ES-I3 (cell line): ENCODE results near the gene ZNF653.

Experiments
- H3K36me3 ChIP-seq: 2 replicates; pipeline ENCODE4 v1.6.1; 2013; ENCODE audit warnings: mild to moderate bottlenecking, low read length, control low read depth, moderate library complexity; ENCODE audit not compliant: insufficient read depth
- H3K4me1 ChIP-seq: 2 replicates; pipeline ENCODE4 v1.6.1; 2013; ENCODE audit warnings: mild to moderate bottlenecking, control low read depth, low read length; ENCODE audit not compliant: insufficient read depth
- H3K9ac ChIP-seq: 2 replicates; pipeline ENCODE4 v1.6.1; 2013; ENCODE audit warnings: low read depth, mild to moderate bottlenecking, low read length, moderate library complexity
- H3K9me3 ChIP-seq: 2 replicates; pipeline ENCODE4 v1.6.1; 2013; ENCODE audit warnings: mild to moderate bottlenecking, low read length, moderate library complexity; ENCODE audit not compliant: control insufficient read depth, insufficient read depth

The ZNF653 gene

GRCh38 chr19:11538232-11539036, 32.8 kb upstream of the ZNF653 start, which contains the start of gene CNN1:
TSS of gene CNN1 (plus strand) at chr19:11538851. CDS start at chr19:11538928, 77 bp downstream.
- Histone ChIP-seq H3K36me3 (no peaks in the 10 kb centered on the region), H3K9me3 (no peaks in the 10 kb centered on the region), H3K4me1 (0 out of 2 replicates have a peak, but pooled peaks cover 8% of the 10 kb centered on the region), H3K9ac (peak within 1 kb of the TSS; percentile 56)

GRCh38 chr19:11535792-11536595, 30.4 kb upstream of the ZNF653 start:
- Histone ChIP-seq H3K9me3 (no peaks in the 10 kb centered on the region), H3K9ac (peak overlapping the region; percentile 89), H3K36me3 (no peaks in the 10 kb centered on the region), H3K4me1 (0 out of 2 replicates have a peak, but pooled peaks cover 8% of the 10 kb centered on the region)

GRCh38 chr19:11534948-11535347, 29.3 kb upstream of the ZNF653 start:
- Histone ChIP-seq H3K9ac (no peak overlapping the region), H3K4me1 (0 out of 2 replicates have a peak, but pooled peaks cover 8% of the 10 kb centered on the region), H3K36me3 (no peaks in the 10 kb centered on the region), H3K9me3 (no peaks in the 10 kb centered on the region)

- no peak overlapping the region for H3K9ac ChIP-seq
Measured at GRCh38 chr19:11534538-11534937, 28.9 kb upstream of the ZNF653 start.

GRCh38 chr19:11530432-11530831, 24.8 kb upstream of the ZNF653 start:
- Histone ChIP-seq H3K4me1 (0 out of 2 replicates have a peak, but pooled peaks cover 1% of the 10 kb centered on the region), H3K36me3 (no peaks in the 10 kb centered on the region), H3K9me3 (no peaks in the 10 kb centered on the region), H3K9ac (no peak overlapping the region)

More at GRCh38 chr19:11534538-11534937, 28.9 kb upstream of the ZNF653 start:
- Histone ChIP-seq H3K9me3 (no peaks in the 10 kb centered on the region), H3K36me3 (no peaks in the 10 kb centered on the region), H3K4me1 (0 out of 2 replicates have a peak, but pooled peaks cover 8% of the 10 kb centered on the region)

GRCh38 chr19:11528551-11529341, 23.1 kb upstream of the ZNF653 start, which contains the start of gene ECSIT:
TSS of gene ECSIT (minus strand) at chr19:11529134. CDS start at chr19:11519170, 9,964 bp downstream.
- Histone ChIP-seq H3K36me3 (no peaks in the 10 kb centered on the region), H3K9ac (peak within 1 kb of the TSS; percentile 87), H3K9me3 (no peaks in the 10 kb centered on the region), H3K4me1 (no peaks in the 10 kb centered on the region)

- H3K36me3 ChIP-seq = no peaks in the 10 kb centered on the region
- no peak overlapping the region for H3K9ac ChIP-seq
- H3K9me3 ChIP-seq = no peaks in the 10 kb centered on the region
- H3K4me1 ChIP-seq = no peaks in the 10 kb centered on the region
Measured at GRCh38 chr19:11519138-11519537, 13.5 kb upstream of the ZNF653 start.

- no peaks in the 10 kb centered on the region for H3K4me1 ChIP-seq
- no peaks in the 10 kb centered on the region for H3K36me3 ChIP-seq
- no peak overlapping the region for H3K9ac ChIP-seq
- no peaks in the 10 kb centered on the region for H3K9me3 ChIP-seq
Measured at GRCh38 chr19:11513946-11514345, 8.3 kb upstream of the ZNF653 start.

GRCh38 chr19:11510444-11510843, 4.8 kb upstream of the ZNF653 start:
- H3K9me3 ChIP-seq = no peaks in the 10 kb centered on the region
- no peaks in the 10 kb centered on the region for H3K36me3 ChIP-seq
- H3K4me1 ChIP-seq = no peaks in the 10 kb centered on the region; the same call in 1 of the 2 replicates
- H3K9ac ChIP-seq = no peak overlapping the region

GRCh38 chr19:11507370-11508078, 1.9 kb upstream of the ZNF653 start:
- H3K36me3 ChIP-seq = no peaks in the 10 kb centered on the region
- no peaks in the 10 kb centered on the region for H3K9me3 ChIP-seq
- H3K4me1 ChIP-seq = no peaks in the 10 kb centered on the region; the same call in 1 of the 2 replicates
- no peak overlapping the region for H3K9ac ChIP-seq

- H3K9me3 ChIP-seq = no peaks in the 10 kb centered on the region
- H3K4me1 ChIP-seq = no peaks in the 10 kb centered on the region; the same call in 1 of the 2 replicates
- H3K9ac ChIP-seq = no peak overlapping the region
- H3K36me3 ChIP-seq = no peaks in the 10 kb centered on the region
Measured at GRCh38 chr19:11506967-11507366, 1.3 kb upstream of the ZNF653 start.

GRCh38 chr19:11506101-11506555, 489 bp upstream of the ZNF653 start:
- Histone ChIP-seq H3K36me3 (no peaks in the 10 kb centered on the region), H3K9me3 (no peaks in the 10 kb centered on the region), H3K9ac (peak overlapping the region; percentile 69), H3K4me1 (no peaks in the 10 kb centered on the region; the same call in 1 of the 2 replicates)

- H3K9me3 ChIP-seq = no peaks in the 10 kb centered on the region
- H3K9ac ChIP-seq = peak overlapping the region; percentile 69
- H3K36me3 ChIP-seq = no peaks in the 10 kb centered on the region
- H3K4me1 ChIP-seq = no peaks in the 10 kb centered on the region; the same call in 1 of the 2 replicates
Measured at GRCh38 chr19:11505032-11505503, 571 bp downstream of the ZNF653 start.
